Bronchial epithelial cell (primary cell): ENCODE results near the gene CLDN15. TPM values are rescaled to one million over a fixed set of nuclear protein-coding genes. Genes with fewer than 3 reads are reported as not detected.

Experiments
- DNase-seq: peaks from one replicate; pipeline ENCODE4 v3.0.0-alpha.2; 2010; ENCODE audit warnings: low read depth
- FAIRE-seq: peaks from 2 replicates; lab custom pipeline; 2011; peaks lifted over from hg19 to GRCh38; lab: Jason Lieb, UNC
- H3K27me3 ChIP-seq: 2 replicates; pipeline ENCODE4 v1.5.1; 2011; ENCODE audit warnings: low read length; ENCODE audit not compliant: control insufficient read depth, insufficient read depth
- H3K36me3 ChIP-seq: 2 replicates; pipeline ENCODE4 v1.5.1; 2011; ENCODE audit warnings: low read length; ENCODE audit not compliant: control insufficient read depth, insufficient read depth
- H3K4me3 ChIP-seq: 2 replicates; pipeline ENCODE4 v1.5.1; 2011; ENCODE audit warnings: mild to moderate bottlenecking, low read depth, low read length, control low read depth
- total RNA-seq: library from RNA; depleted of rRNA; stranded (reverse); fragments of >200 nt; gene quantifications from 2 replicates; pipeline ENCODE4 v1.2.1, GENCODE V29; 2014
- TF ChIP-seq, protein P1 (sequence below): IDR thresholded peaks from 2 replicates; pipeline ENCODE4 v1.5.1; 2011; ENCODE audit warnings: mild to moderate bottlenecking, moderate library complexity, low read length, control low read depth, inconsistent platforms; ENCODE audit not compliant: insufficient read depth, severe bottlenecking

The CLDN15 gene
- total RNA-seq, 1 donor from 2014 or later, result 2.1 TPM

GRCh38 chr7:101240226-101241014 is 2.8 kb upstream of the CLDN15 start:
- H3K27me3 ChIP-seq, result no peaks in the 10 kb centered on the region

DNA sequence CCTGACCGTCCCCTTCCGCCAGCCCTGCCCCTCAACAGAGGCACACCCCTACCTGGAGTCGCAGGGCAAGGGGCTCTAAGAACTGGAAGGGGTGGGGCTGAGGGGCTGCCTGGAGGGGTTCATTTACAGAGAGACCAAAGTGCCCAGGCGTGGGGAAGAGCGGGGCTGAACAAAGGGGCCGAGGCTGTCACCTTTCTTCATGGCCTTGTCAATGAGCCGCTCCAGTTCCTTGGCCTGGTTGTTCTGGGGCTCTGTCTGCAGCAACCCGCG is 2.3 kb upstream of the CLDN15 start:
- Histone ChIP-seq H3K27me3 (no peaks in the 10 kb centered on the region), H3K4me3 (no peak overlapping the region), H3K36me3 (peaks cover 32% of the 10 kb centered on the region)
- TF ChIP-seq, protein P1, sequence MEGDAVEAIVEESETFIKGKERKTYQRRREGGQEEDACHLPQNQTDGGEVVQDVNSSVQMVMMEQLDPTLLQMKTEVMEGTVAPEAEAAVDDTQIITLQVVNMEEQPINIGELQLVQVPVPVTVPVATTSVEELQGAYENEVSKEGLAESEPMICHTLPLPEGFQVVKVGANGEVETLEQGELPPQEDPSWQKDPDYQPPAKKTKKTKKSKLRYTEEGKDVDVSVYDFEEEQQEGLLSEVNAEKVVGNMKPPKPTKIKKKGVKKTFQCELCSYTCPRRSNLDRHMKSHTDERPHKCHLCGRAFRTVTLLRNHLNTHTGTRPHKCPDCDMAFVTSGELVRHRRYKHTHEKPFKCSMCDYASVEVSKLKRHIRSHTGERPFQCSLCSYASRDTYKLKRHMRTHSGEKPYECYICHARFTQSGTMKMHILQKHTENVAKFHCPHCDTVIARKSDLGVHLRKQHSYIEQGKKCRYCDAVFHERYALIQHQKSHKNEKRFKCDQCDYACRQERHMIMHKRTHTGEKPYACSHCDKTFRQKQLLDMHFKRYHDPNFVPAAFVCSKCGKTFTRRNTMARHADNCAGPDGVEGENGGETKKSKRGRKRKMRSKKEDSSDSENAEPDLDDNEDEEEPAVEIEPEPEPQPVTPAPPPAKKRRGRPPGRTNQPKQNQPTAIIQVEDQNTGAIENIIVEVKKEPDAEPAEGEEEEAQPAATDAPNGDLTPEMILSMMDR, result no peak
- DNase-seq (no peak), FAIRE-seq (no peak)

More at GRCh38 chr7:101240226-101241014, 2.8 kb upstream of the CLDN15 start:
- TF ChIP-seq, protein P1, result no peak
- FAIRE-seq (no peak), DNase-seq (no peak)
- H3K36me3 ChIP-seq, result peaks cover 32% of the 10 kb centered on the region
- no peak overlapping the region for H3K4me3 ChIP-seq

DNA sequence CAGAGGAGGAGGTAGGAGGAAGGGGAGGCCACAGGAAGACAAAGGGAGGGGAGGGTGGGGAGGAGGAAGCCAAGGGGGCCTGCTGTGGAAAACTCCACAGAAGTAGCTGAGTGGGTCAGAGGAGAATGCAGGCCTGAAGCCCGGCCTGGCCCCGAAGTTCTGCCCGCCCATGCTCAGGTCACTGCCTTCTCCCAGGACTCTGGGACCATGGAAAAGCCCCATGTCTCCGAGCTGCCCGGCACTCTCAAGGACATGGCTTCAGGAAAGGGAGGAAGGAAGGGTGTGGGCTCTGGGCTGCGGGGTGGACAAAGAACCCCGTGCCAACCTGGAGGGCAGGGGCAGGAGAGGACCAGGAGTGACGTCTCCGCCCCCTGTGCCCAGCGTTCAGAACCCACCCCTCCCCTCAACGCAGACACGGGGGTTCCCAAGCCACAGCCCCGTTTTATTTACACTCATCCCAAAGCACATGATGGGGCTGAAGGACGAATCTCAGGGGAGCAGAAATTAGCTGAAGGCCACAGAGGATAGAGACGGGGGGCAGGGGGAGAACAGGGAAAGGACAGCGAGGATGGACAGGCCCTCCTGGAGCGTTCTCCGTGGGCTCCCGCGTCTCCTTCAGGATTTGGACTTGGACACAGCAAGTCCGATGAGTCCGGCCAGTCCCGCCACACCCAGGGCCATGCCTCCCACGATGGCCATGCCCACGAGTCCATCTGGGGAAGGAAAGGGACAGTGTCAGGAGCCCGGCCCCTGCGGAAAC is 1.8 kb upstream of the CLDN15 start:
- FAIRE-seq, result no peak
- no peak for DNase-seq
- Histone ChIP-seq H3K36me3 (peaks cover 32% of the 10 kb centered on the region), H3K27me3 (no peaks in the 10 kb centered on the region), H3K4me3 (no peak overlapping the region)
- TF ChIP-seq, protein P1, result no peak

DNA sequence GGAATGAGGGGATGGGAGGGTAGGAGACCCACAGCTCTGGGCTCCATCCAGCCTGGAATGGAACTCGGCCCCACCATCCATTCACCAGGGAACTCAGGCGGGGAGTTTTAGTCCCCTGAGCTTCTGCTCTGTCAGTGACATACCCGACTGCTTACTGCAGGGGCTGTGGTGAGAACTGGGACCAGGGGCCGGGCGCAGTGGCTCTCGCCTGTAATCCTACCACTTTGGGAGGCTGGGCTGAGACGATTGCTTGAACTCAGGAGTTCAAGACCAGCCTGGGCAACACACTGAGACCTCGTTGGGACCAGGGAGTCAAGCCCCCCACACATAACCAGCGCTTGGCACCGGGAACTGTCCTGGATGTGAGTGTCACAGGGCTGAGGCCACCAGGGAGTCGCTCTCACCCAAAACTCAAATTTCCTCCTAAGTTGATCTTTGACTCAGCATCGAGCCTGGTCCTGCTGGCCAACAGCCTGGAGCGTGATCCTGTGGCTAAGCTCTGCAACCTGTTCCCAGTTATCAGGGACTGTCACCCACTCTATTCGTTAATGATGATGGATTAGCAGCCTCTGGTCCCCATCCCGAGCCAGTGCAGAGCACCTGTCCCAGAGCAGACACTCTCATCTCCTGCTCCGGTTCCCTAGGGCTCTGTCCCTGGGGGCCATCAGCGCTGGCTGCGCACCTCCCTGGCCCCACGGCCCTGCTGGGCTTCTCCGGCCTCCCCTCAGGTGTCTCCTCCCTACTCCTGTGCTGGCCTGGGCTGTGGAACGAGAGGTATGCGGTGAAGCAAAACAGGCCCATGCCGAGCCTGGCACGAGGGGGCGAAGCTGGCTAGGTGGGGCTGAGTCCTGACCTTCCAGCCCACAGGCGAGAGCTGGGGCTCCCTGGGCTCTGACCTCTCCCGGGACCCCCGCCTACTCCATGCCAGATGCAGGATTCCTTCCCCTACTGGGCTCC is 902 bp upstream of the CLDN15 start:
- TF ChIP-seq, protein P1, result no peak

DNA sequence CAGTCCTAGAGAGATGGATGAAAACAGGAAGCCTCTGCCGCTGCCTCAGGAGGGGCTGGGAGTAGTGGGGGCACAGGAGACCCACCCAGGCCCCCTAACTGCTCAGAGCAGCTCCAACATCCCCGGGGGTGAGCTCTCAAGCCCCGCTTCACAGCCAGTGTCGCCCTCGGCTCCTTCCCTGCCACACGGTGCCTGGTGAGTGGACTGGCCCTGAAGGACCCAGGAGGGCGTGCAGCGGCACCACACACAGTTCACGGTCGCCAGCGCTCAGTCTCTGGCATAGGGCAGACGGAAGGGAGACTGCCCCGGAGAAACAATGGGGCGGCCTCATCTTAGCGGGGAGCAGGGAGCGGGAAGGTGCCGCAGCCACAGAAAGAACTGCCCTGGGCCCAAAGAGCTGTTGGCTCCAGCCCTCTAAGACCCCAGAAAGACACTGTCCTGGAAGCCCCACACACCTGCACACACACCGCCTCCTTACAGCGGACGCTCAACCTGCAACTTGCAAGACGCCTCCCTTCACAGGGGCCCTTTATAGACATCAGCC is 1.2 kb downstream of the CLDN15 start:
- TF ChIP-seq, protein P1, result no peak
- H3K27me3 ChIP-seq, result no peaks in the 10 kb centered on the region
- FAIRE-seq (no peak), DNase-seq (no peak)
- no peak overlapping the region for H3K4me3 ChIP-seq
- H3K36me3 ChIP-seq, result peaks cover 31% of the 10 kb centered on the region

More for the DNA sequence above, 902 bp upstream of the CLDN15 start:
- peaks cover 32% of the 10 kb centered on the region for H3K36me3 ChIP-seq
- FAIRE-seq (no peak), DNase-seq (no peak)
- H3K27me3 ChIP-seq, result no peaks in the 10 kb centered on the region
- no peak overlapping the region for H3K4me3 ChIP-seq
